K562 (cell line): ENCODE measurements around the gene MESP1. TPM values are rescaled to one million over a fixed set of nuclear protein-coding genes. Genes with fewer than 3 reads are reported as not detected.
A peak's percentile ranks its signal among the peaks of the same experiment; 100 is the strongest.

Experiments used
- CXXC5 ChIP-seq: fragments of 250-450 bp; sonication (Bioruptor Pico); IDR thresholded peaks from 2 replicates; pipeline ENCODE4 v1.8.0; 2022; ENCODE audit warnings: inconsistent platforms, mild to moderate bottlenecking, moderate library complexity
- RBM25 ChIP-seq: fragments of 200-400 bp; formaldehyde crosslinking; IDR thresholded peaks from 2 replicates; pipeline ENCODE4 v1.6.1; 2018; ENCODE audit warnings: low read length, low read depth, moderate library complexity; ENCODE audit not compliant: severe bottlenecking
- REST ChIP-seq, 2 experiments: fragments of 450-650 bp; formaldehyde crosslinking in 1 of 2; IDR thresholded peaks; 2 replicates each; pipeline versions ENCODE4 v1.4.0 to v1.6.1; 2014 to 2020; ENCODE audit warnings: mild to moderate bottlenecking in 2 of 2, borderline replicate concordance in 1 of 2, low read depth in 1 of 2
- SIN3A ChIP-seq, 2 experiments: fragments of 150-350 bp in 1 of 2; IDR thresholded peaks; 2 replicates each; pipeline ENCODE4 v1.6.1; 2011 to 2016; ENCODE audit warnings: borderline replicate concordance in 2 of 2, low read depth in 2 of 2, low read length in 2 of 2, mild to moderate bottlenecking in 2 of 2, moderate library complexity in 2 of 2; ENCODE audit not compliant: control insufficient read depth in 1 of 2
- SMAD1 ChIP-seq: fragments of 150-350 bp; IDR thresholded peaks from 2 replicates; pipeline ENCODE4 v1.6.1; 2014; ENCODE audit warnings: low read length, low read depth; ENCODE audit not compliant: partially characterized antibody
- TBP ChIP-seq: optimal IDR thresholded peaks from 2 replicates; pipeline ENCODE3; 2011; ENCODE audit warnings: low read depth, low read length, improper control_type of control experiment
- ZNF780A ChIP-seq: fragments of 250-450 bp; sonication (Bioruptor Pico); IDR thresholded peaks from 2 replicates; pipeline ENCODE4 v1.5.0; 2021; ENCODE audit warnings: mild to moderate bottlenecking
- polyA plus RNA-seq, 8 experiments: library from polyadenylated mRNA; depleted of rRNA in 4 of 8; stranded (reverse) in 5 of 8; unstranded in 3 of 8; fragments of >200 nt; fragmentation: Nextera tagmentation in 2 of 8; fragmentation: Illumina TruSeq in 1 of 8; extraction: Ambion mirVana in 2 of 8; extraction: Trizol in 1 of 8; gene quantifications; 2 replicates each; pipeline versions ENCODE4 v1.2.1 to v1.2.3, GENCODE V29; 2011 to 2014; ENCODE audit warnings: inconsistent platforms in 1 of 8, missing spikeins in 1 of 8
- total RNA-seq, 7 experiments: library from RNA; depleted of rRNA in 6 of 7; stranded (reverse); fragments of >200 nt in 6 of 7; fragmentation: Illumina TruSeq in 2 of 7; extraction: Trizol in 2 of 7; gene quantifications; 2 replicates each; pipeline versions ENCODE4 v1.2.1 to v1.2.3, GENCODE V29; 2011 to 2021; ENCODE audit warnings: low replicate concordance in 1 of 7
- TF ChIP-seq, protein P1 (sequence below): fragments of 450-650 bp; IDR thresholded peaks from 2 replicates; pipeline ENCODE4 v1.6.1; 2018; ENCODE audit not compliant: partially characterized antibody
- TF ChIP-seq, protein P2 (sequence below), 3 experiments: fragments of 200-800 bp in 1 of 3; sonication (Bioruptor generic) in 1 of 3; sonication (generic) in 1 of 3; formaldehyde crosslinking in 1 of 3; IDR thresholded peaks; 2 replicates each; pipeline versions ENCODE4 v1.6.1 to v1.8.0; 2016 to 2022; ENCODE audit warnings: mild to moderate bottlenecking in 2 of 3, missing compliant biosample characterization in 2 of 3, missing genetic modification characterization in 2 of 3, missing genetic modification reagents in 1 of 3
- TF ChIP-seq, protein P3 (sequence below): sonication (generic); formaldehyde crosslinking; IDR thresholded peaks from 2 replicates; pipeline ENCODE4 v1.8.0; 2022; ENCODE audit warnings: mild to moderate bottlenecking, missing genetic modification reagents

MESP1 gene
- total and polyA plus RNA-seq, 9 of the 15 experiments (the other 6 are each of a cell fraction or from before 2014, with no cell fraction given) = 0.14 to 1.1 (median 0.36) TPM; not detected in 4

- TF ChIP-seq, protein P1, sequence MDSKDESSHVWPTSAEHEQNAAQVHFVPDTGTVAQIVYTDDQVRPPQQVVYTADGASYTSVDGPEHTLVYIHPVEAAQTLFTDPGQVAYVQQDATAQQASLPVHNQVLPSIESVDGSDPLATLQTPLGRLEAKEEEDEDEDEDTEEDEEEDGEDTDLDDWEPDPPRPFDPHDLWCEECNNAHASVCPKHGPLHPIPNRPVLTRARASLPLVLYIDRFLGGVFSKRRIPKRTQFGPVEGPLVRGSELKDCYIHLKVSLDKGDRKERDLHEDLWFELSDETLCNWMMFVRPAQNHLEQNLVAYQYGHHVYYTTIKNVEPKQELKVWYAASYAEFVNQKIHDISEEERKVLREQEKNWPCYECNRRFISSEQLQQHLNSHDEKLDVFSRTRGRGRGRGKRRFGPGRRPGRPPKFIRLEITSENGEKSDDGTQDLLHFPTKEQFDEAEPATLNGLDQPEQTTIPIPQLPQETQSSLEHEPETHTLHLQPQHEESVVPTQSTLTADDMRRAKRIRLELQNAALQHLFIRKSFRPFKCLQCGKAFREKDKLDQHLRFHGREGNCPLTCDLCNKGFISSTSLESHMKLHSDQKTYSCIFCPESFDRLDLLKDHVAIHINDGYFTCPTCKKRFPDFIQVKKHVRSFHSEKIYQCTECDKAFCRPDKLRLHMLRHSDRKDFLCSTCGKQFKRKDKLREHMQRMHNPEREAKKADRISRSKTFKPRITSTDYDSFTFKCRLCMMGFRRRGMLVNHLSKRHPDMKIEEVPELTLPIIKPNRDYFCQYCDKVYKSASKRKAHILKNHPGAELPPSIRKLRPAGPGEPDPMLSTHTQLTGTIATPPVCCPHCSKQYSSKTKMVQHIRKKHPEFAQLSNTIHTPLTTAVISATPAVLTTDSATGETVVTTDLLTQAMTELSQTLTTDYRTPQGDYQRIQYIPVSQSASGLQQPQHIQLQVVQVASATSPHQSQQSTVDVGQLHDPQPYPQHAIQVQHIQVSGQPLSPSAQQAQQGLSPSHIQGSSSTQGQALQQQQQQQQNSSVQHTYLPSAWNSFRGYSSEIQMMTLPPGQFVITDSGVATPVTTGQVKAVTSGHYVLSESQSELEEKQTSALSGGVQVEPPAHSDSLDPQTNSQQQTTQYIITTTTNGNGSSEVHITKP = no peak
- TF ChIP-seq, protein P2, sequence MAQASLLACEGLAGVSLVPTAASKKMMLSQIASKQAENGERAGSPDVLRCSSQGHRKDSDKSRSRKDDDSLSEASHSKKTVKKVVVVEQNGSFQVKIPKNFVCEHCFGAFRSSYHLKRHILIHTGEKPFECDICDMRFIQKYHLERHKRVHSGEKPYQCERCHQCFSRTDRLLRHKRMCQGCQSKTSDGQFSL (CRISPR knock-in tag; IDR thresholded peaks at IDR 0.05) = no peak
- TF ChIP-seq, protein P2 (tag; IDR thresholded peaks at IDR 0.05) = no peak
- TF ChIP-seq SMAD1 (no peak), SIN3A (IDR thresholded peaks at IDR 0.05; ENCODE audit: borderline replicate concordance in 2 of 2, control insufficient read depth in 1 of 2, low read depth in 2 of 2, low read length in 2 of 2) (no peak), TBP (no peak), CXXC5 (peak; percentile 30; the same call in 1 of the 2 replicates), RBM25 (no peak), REST (IDR thresholded peaks at IDR 0.05; ENCODE audit: borderline replicate concordance) (no peak), REST (CRISPR knock-in tag; IDR thresholded peaks at IDR 0.05; ENCODE audit: low read depth) (no peak), ZNF780A (CRISPR knock-in tag) (no peak)
- TF ChIP-seq, protein P3, sequence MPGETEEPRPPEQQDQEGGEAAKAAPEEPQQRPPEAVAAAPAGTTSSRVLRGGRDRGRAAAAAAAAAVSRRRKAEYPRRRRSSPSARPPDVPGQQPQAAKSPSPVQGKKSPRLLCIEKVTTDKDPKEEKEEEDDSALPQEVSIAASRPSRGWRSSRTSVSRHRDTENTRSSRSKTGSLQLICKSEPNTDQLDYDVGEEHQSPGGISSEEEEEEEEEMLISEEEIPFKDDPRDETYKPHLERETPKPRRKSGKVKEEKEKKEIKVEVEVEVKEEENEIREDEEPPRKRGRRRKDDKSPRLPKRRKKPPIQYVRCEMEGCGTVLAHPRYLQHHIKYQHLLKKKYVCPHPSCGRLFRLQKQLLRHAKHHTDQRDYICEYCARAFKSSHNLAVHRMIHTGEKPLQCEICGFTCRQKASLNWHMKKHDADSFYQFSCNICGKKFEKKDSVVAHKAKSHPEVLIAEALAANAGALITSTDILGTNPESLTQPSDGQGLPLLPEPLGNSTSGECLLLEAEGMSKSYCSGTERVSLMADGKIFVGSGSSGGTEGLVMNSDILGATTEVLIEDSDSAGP = no peak
These were observed 32.2 kb upstream of the MESP1 start (continued) for GRCh38 chr15:89783111-89783860.
